ENCODE measurements around the gene TMEM121. TPM values are rescaled to one million over a fixed set of nuclear protein-coding genes. Genes with fewer than 3 reads are reported as not detected.

TMEM121 gene
- total and polyA plus RNA-seq, 10 of the 15 experiments (the other 5 are each of a cell fraction or from before 2014, with no cell fraction given), result 0.04 to 4.9 (median 1.2) TPM; not detected in 2

DNA sequence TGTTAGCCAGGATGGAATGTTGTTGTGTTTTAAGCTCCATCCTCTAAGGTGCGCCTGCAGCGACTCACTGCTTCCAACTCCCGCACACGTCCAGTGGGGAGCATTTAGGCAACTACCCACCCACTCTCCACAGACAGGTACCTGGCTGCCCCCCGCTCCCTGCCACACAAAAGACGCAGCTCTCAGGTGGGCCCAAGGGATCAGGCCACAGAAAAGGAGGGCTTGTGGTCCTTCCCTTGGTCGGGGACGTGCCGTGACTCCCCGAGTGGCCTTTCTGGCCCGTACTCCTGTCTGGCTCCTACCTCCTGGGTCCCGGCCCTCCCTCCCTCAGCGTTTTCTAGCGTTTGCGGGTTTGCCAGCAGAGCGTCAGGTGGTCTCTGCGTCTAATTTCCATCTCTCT is 19.1 kb upstream of the TMEM121 start:
- no peaks in the 10 kb centered on the region for H4K20me1 ChIP-seq (ENCODE audit: control insufficient read depth, insufficient read depth)
- intact Hi-C loops (cut with micrococcal nuclease; ENCODE audit: unreplicated experiment), result no loop called here
- RAD21 ChIA-PET (ENCODE audit: unreplicated experiment), result no interaction called here
- CTCF ChIA-PET, result no interaction called here
- no peak for FAIRE-seq
- SMC1A ChIA-PET (ENCODE audit: uncharacterized antibody, unreplicated experiment), result no interaction called here
- no peak overlapping the region for H2AFZ ChIP-seq (ENCODE audit: control insufficient read depth, low read depth, low read length)
- H3K4me1 ChIP-seq (ENCODE audit: control insufficient read depth, insufficient read depth, low read length), result no peaks in the 10 kb centered on the region
- no peak for ATAC-seq
- WGBS (ENCODE audit: insufficient coverage, insufficient replicate concordance, low lambda C conversion rate, missing lambda C conversion rate), result 43% methylated on average over 17 of the region's 17 CpGs
- no peak overlapping the region for H3K4me2 ChIP-seq (ENCODE audit: control insufficient read depth, insufficient read depth)
- no peak overlapping the region for H3K4me3 ChIP-seq
- TF ChIP-seq, protein P1, sequence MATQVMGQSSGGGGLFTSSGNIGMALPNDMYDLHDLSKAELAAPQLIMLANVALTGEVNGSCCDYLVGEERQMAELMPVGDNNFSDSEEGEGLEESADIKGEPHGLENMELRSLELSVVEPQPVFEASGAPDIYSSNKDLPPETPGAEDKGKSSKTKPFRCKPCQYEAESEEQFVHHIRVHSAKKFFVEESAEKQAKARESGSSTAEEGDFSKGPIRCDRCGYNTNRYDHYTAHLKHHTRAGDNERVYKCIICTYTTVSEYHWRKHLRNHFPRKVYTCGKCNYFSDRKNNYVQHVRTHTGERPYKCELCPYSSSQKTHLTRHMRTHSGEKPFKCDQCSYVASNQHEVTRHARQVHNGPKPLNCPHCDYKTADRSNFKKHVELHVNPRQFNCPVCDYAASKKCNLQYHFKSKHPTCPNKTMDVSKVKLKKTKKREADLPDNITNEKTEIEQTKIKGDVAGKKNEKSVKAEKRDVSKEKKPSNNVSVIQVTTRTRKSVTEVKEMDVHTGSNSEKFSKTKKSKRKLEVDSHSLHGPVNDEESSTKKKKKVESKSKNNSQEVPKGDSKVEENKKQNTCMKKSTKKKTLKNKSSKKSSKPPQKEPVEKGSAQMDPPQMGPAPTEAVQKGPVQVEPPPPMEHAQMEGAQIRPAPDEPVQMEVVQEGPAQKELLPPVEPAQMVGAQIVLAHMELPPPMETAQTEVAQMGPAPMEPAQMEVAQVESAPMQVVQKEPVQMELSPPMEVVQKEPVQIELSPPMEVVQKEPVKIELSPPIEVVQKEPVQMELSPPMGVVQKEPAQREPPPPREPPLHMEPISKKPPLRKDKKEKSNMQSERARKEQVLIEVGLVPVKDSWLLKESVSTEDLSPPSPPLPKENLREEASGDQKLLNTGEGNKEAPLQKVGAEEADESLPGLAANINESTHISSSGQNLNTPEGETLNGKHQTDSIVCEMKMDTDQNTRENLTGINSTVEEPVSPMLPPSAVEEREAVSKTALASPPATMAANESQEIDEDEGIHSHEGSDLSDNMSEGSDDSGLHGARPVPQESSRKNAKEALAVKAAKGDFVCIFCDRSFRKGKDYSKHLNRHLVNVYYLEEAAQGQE (IDR thresholded peaks at IDR 0.05; ENCODE audit: low read depth, low read length), result no peak
- no peak for TF ChIP-seq KDM1A (IDR thresholded peaks at IDR 0.05; ENCODE audit: borderline replicate concordance)
- no peak for TF ChIP-seq MYB (IDR thresholded peaks at IDR 0.05; ENCODE audit: borderline replicate concordance, low read depth, low read length)
- no peaks in the 10 kb centered on the region for H3K36me3 ChIP-seq (ENCODE audit: control insufficient read depth in 2 of 2, insufficient read depth in 2 of 2, low read length in 1 of 2)
- no peak for DNase-seq (ENCODE audit: low read depth, low spot score)
- peaks cover 1 to 3% of the 10 kb centered on the region in 2 experiments; a peak in 1 of 4 replicates for H3K27me3 ChIP-seq (replicated peaks in 1 of 2; ENCODE audit: control insufficient read depth in 2 of 2, insufficient read depth in 2 of 2, low read length in 1 of 2)
- in situ Hi-C loops (cut with MboI), result no loop called here
- H3K79me2 ChIP-seq (ENCODE audit: control insufficient read depth, insufficient read depth, low read length), result no peaks in the 10 kb centered on the region
- H3K9me3 ChIP-seq (replicated peaks; ENCODE audit: control insufficient read depth, insufficient read depth, low read length), result no peaks in the 10 kb centered on the region
- BruUV-seq (replicated peaks), result no TSS peak
- no peak overlapping the region for H3K27ac ChIP-seq (ENCODE audit: control insufficient read depth, insufficient read depth)
- H3K9ac ChIP-seq (ENCODE audit: control insufficient read depth, insufficient read depth, low read length), result no peak overlapping the region
- POLR2A ChIA-PET, result no interaction called here

DNA sequence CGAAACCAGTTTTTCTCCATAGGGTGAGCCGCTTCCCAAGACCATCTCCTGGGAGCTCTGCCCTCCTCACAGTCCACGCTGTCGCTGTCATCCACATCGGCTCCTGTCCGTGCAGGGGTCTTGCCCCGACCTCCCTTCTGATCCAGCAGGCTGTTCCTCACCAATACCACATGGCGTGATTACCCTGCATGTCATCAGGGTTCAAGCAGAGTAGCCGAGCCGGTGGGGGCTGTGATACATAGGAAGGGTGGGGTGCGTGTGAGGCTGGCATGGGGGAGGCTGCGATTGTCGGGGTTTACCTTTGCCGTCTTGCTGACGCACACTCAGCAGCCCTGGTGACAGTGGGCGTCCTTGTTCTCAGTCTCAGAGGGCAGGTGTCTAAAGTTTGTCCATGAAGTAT is 18.3 kb upstream of the TMEM121 start:
- Histone ChIP-seq H3K27ac (ENCODE audit: control insufficient read depth, insufficient read depth) (no peak overlapping the region), H3K79me2 (ENCODE audit: control insufficient read depth, insufficient read depth, low read length) (no peaks in the 10 kb centered on the region), H3K27me3 (replicated peaks in 1 of 2; ENCODE audit: control insufficient read depth in 2 of 2, insufficient read depth in 2 of 2, low read length in 1 of 2) (peaks cover 1 to 3% of the 10 kb centered on the region in 2 experiments; a peak in 1 of 4 replicates), H4K20me1 (ENCODE audit: control insufficient read depth, insufficient read depth) (no peaks in the 10 kb centered on the region), H3K4me2 (ENCODE audit: control insufficient read depth, insufficient read depth) (no peak overlapping the region), H3K36me3 (ENCODE audit: control insufficient read depth in 2 of 2, insufficient read depth in 2 of 2, low read length in 1 of 2) (no peaks in the 10 kb centered on the region), H3K4me1 (ENCODE audit: control insufficient read depth, insufficient read depth, low read length) (no peaks in the 10 kb centered on the region), H3K9me3 (replicated peaks; ENCODE audit: control insufficient read depth, insufficient read depth, low read length) (no peaks in the 10 kb centered on the region), H3K4me3 (no peak overlapping the region), H2AFZ (ENCODE audit: control insufficient read depth, low read depth, low read length) (no peak overlapping the region), H3K9ac (ENCODE audit: control insufficient read depth, insufficient read depth, low read length) (no peak overlapping the region)
- CTCF ChIA-PET, result no interaction called here
- DNase-seq (ENCODE audit: low read depth, low spot score) (no peak), ATAC-seq (no peak), FAIRE-seq (no peak)
- SMC1A ChIA-PET (ENCODE audit: uncharacterized antibody, unreplicated experiment), result no interaction called here
- no TSS peak for BruUV-seq (replicated peaks)
- TF ChIP-seq CHD1 (IDR thresholded peaks at IDR 0.05; ENCODE audit: low read depth, low read length) (no peak), NR2F1 (conservative IDR thresholded peaks at IDR 0.05) (no peak), PAX8 (IDR thresholded peaks at IDR 0.05) (no peak)
- intact Hi-C loops (cut with micrococcal nuclease; ENCODE audit: unreplicated experiment), result no loop called here
- WGBS (ENCODE audit: insufficient coverage, insufficient replicate concordance, low lambda C conversion rate, missing lambda C conversion rate), result 59% methylated on average over 16 of the region's 16 CpGs
- RAD21 ChIA-PET (ENCODE audit: unreplicated experiment), result no interaction called here
- in situ Hi-C loops (cut with MboI), result no loop called here
- POLR2A ChIA-PET, result interaction anchor here (0.6 kb wide), 1 partner anchor 16 kb away, joined by 6 read pairs; no protein-coding TSS in a partner anchor

All from GM12878 (cell line).